Left lung (tissue), 10 donors: ENCODE results near the gene HEXA. TPM values are rescaled to one million over a fixed set of nuclear protein-coding genes. Genes with fewer than 3 reads are reported as not detected.

Experiments used
- ATAC-seq: fragments of 200-7000 bp; cut with Tn5 transposase; one replicate; pipeline ENCODE4 v1.9.1; 2020; ENCODE audit warnings: moderate library complexity
- DNase-seq, 4 donors: peaks; one replicate each; pipeline ENCODE4 v3.0.0-alpha.2; 2013 to 2020
- H3K27ac ChIP-seq, 2 donors: fragments of 200-600 bp; sonication (generic) in 1 of 2; one replicate each; pipeline versions ENCODE4 v1.5.0 to v1.8.0; 2020 to 2021
- H3K27me3 ChIP-seq, 2 donors: fragments of 200-600 bp; sonication (generic) in 1 of 2; one replicate each; pipeline versions ENCODE4 v1.5.0 to v1.8.0; 2020 to 2021
- H3K36me3 ChIP-seq, 2 donors: fragments of 200-600 bp; sonication (generic) in 1 of 2; one replicate each; pipeline versions ENCODE4 v1.5.0 to v1.8.0; 2020 to 2021
- H3K4me1 ChIP-seq, 2 donors: fragments of 200-600 bp; one replicate each; pipeline ENCODE4 v1.8.0; 2021
- H3K4me3 ChIP-seq, 2 donors: fragments of 200-600 bp; sonication (generic) in 1 of 2; one replicate each; pipeline versions ENCODE4 v1.5.0 to v1.8.0; 2020 to 2021; ENCODE audit warnings: mild to moderate bottlenecking in 1 of 2
- H3K9me3 ChIP-seq, 2 donors: fragments of 200-600 bp; sonication (generic) in 1 of 2; one replicate each; pipeline versions ENCODE4 v1.5.0 to v1.8.0; 2020 to 2021
- intact Hi-C, 2 donors: fragments of 100-400 bp; cut with DNase I; formaldehyde crosslinking; loops; one replicate each; pipeline versions ENCODE4 v1.11.2 to v1.14.2; 2022
- polyA plus RNA-seq, 6 donors: library from polyadenylated mRNA; unstranded; fragments of 120-200 nt; gene quantifications; one replicate each; pipeline ENCODE4 v1.2.1, GENCODE V29; 2013; ENCODE audit not compliant: insufficient read length in 6 of 6
- total RNA-seq, 2 donors: library from RNA; stranded (reverse); fragmentation: NEBNext Ultra II Directional; extraction: Animal tissue kit (Norgen Biotek cat#: 25700); gene quantifications; one replicate each; pipeline ENCODE4 v1.2.1, GENCODE V29; 2021
- TF ChIP-seq, protein P1 (sequence below), 2 donors: fragments of 200-600 bp; sonication (generic) in 1 of 2; IDR thresholded peaks; one replicate each; pipeline versions ENCODE4 v1.5.0 to v1.8.0; 2021; ENCODE audit warnings: antibody characterized with exemption in 2 of 2
- donor health status: DM: no; HTN: yes; CAD: no.
- donor health status: DM: no; HTN: no; CAD: no.

HEXA gene
- total and polyA plus RNA-seq, 8 donors, result 74.0 to 193 (median 90.3) TPM

DNA sequence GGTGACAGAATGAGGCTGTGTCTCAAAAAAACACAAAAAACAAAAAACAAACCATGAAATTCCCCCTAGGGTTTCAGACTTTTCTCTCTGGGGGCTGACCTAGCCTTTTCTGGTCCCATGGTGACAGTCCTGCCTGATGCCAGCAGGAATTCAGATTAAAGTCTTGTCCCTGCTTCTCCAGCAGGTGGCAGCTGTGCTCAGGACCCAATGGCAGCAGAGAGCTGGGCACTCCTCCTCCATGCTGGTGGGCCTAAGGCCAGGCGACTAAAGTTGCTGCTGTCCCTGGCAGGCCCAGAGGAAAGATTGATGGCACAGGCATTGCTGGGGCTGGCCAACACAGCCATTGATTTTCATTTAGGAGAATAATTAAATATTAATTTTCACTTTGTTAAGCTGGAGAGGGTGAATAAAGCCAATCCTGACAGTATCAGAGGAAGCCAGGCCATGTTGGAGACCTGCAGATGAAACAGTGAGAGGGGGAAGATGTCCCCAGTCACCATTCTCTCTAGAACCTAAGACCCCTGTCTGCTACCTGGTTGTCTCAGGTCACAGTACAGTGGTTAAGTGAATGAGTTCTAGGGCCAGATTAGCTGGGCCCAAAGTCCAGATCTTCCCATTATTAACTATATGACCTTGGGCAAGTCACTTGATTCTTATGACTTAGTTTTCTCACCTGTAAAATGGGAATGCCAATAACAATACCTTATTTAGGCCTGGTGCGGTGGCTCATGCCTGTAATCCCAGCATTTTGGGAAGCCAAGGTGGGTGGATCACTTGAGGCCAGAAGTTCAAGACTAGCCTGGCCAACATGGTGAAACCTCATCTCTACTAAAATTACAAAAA, 63.0 kb downstream of the HEXA start:
- no peaks in the 10 kb centered on the region for H3K9me3 ChIP-seq
- no peak overlapping the region for H3K27ac ChIP-seq
- no peak overlapping the region for H3K4me3 ChIP-seq
- H3K4me1 ChIP-seq, result no peaks in the 10 kb centered on the region
- intact Hi-C loops, result no loop called here
- TF ChIP-seq, protein P1, sequence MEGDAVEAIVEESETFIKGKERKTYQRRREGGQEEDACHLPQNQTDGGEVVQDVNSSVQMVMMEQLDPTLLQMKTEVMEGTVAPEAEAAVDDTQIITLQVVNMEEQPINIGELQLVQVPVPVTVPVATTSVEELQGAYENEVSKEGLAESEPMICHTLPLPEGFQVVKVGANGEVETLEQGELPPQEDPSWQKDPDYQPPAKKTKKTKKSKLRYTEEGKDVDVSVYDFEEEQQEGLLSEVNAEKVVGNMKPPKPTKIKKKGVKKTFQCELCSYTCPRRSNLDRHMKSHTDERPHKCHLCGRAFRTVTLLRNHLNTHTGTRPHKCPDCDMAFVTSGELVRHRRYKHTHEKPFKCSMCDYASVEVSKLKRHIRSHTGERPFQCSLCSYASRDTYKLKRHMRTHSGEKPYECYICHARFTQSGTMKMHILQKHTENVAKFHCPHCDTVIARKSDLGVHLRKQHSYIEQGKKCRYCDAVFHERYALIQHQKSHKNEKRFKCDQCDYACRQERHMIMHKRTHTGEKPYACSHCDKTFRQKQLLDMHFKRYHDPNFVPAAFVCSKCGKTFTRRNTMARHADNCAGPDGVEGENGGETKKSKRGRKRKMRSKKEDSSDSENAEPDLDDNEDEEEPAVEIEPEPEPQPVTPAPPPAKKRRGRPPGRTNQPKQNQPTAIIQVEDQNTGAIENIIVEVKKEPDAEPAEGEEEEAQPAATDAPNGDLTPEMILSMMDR (IDR thresholded peaks at IDR 0.05), result peak; percentile 63 to 64
- peak; percentile 36 to 80 (median 68) for DNase-seq
- ATAC-seq, result peak; percentile 97
- H3K36me3 ChIP-seq, result no peaks in the 10 kb centered on the region
- no peaks in the 10 kb centered on the region for H3K27me3 ChIP-seq

DNA sequence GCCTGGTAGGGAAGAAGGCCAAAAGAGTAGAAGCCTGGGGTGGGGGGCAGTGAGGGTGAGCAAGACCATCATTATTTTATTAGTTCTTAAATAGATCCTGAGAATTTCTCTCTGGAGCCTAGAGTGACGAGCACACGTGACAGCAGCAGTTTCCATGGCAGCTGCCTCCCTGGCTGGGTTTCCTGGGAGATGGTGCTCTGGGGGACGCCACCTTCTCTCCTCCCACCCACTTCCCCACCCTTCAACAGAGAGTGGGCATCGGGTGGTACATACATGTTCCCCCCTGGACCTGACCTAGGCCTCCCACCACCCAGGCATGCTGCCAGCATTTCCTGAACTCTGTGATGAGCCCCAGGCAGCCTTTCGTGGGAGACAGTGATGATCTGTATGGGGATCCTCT, 68.8 kb downstream of the HEXA start:
- intact Hi-C loops, result no loop called here
- TF ChIP-seq, protein P1 (IDR thresholded peaks at IDR 0.05), result no peak
- Histone ChIP-seq H3K27me3 (no peaks in the 10 kb centered on the region), H3K9me3 (no peaks in the 10 kb centered on the region), H3K27ac (no peak overlapping the region), H3K36me3 (no peaks in the 10 kb centered on the region), H3K4me3 (no peak overlapping the region), H3K4me1 (no peaks in the 10 kb centered on the region)
- DNase-seq (no peak), ATAC-seq (no peak)

DNA sequence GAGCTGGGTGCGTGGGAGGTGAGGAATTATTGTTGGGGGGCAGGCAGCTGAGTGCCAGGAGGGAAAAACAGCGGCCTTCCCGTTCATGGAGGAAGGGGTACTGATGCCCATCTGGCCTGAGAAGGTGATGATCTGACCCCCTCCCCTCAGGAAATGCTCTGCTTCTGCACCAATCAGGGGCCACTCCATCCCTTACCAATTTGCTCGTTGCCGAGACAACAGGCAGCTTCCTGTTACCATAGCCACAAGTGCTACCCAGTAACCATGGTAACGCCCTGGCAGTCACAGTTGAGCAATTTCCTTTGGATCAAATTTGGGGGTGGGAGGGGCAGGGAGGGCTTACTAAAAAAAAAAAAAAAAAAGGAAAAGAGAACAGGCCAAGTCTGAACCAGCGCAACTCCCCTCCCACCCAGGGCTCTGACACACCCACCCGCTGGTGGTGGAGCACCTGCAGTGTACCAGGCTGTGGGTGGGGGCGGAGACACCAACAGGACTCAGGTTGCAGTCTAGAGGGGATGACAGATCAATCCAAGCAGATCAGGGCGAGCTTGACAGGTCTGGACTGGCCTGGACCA, 69.5 kb downstream of the HEXA start:
- no peaks in the 10 kb centered on the region for H3K9me3 ChIP-seq
- H3K4me3 ChIP-seq, result no peak overlapping the region
- no peaks in the 10 kb centered on the region for H3K27me3 ChIP-seq
- TF ChIP-seq, protein P1 (IDR thresholded peaks at IDR 0.05), result no peak
- peak in 1 of 4 donors; percentile 30 for DNase-seq
- H3K4me1 ChIP-seq, result no peaks in the 10 kb centered on the region
- no peaks in the 10 kb centered on the region for H3K36me3 ChIP-seq
- H3K27ac ChIP-seq, result no peak overlapping the region
- intact Hi-C loops, result no loop called here
- ATAC-seq, result no peak

DNA sequence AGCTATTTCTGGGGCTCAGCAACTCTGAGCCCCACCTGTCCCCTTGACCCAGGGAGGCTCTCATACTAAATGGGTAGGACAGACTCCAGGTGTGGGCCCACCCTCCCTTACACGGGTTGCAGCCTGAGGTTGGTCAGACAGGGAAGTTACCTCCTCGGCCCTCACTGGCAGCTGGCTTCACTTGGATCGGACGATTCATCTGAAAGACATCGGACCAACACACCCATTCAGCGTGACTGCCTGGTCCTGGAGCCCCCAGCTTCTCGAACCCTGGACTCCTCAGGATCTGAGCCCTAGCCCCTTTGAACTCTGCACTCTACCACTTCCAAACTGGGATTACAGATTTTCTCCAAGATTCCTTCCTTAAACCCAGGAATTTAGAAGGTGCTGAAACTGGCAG, 71.2 kb downstream of the HEXA start:
- intact Hi-C loops, result no loop called here
- Histone ChIP-seq H3K4me1 (no peaks in the 10 kb centered on the region), H3K36me3 (no peaks in the 10 kb centered on the region), H3K4me3 (no peak overlapping the region), H3K9me3 (no peaks in the 10 kb centered on the region), H3K27ac (no peak overlapping the region), H3K27me3 (no peaks in the 10 kb centered on the region)
- TF ChIP-seq, protein P1 (IDR thresholded peaks at IDR 0.05), result no peak
- no peak for DNase-seq
- no peak for ATAC-seq

DNA sequence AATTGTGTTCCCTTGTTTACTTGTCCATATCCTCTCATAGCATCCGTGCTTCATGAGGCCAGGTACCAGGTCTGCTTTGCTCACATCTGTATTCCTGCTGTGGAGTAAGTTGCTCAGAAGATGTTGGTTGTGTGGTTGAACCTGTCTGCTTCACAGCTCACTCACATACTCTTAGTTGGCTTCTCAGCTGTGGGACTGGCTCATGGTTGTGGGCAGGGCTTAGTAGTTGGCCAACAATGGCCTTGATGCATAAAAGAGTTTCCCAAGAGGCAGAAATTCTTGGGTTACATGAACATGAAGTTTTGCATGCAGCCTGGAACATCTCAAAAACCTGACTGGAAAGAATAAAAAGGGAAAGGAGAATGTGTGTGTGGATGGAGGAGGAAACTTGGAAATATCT, 72.9 kb downstream of the HEXA start:
- TF ChIP-seq, protein P1 (IDR thresholded peaks at IDR 0.05), result no peak
- no peak for ATAC-seq
- H3K9me3 ChIP-seq, result no peaks in the 10 kb centered on the region
- no peaks in the 10 kb centered on the region for H3K27me3 ChIP-seq
- H3K4me1 ChIP-seq, result no peaks in the 10 kb centered on the region
- no peak overlapping the region for H3K4me3 ChIP-seq
- DNase-seq, result no peak
- no peaks in the 10 kb centered on the region for H3K36me3 ChIP-seq
- intact Hi-C loops, result no loop called here
- no peak overlapping the region for H3K27ac ChIP-seq
